NT2/D1 (cell line): ENCODE measurements around the gene PIGL.

ENCODE experiments used
- DNase-seq: peaks from one replicate; pipeline ENCODE4 v3.0.0-alpha.2; 2011; ENCODE audit warnings: low read depth, low spot score
- H3K27me3 ChIP-seq: 2 replicates; pipeline ENCODE4 v1.6.0; 2011; ENCODE audit warnings: mild to moderate bottlenecking; ENCODE audit not compliant: insufficient read length, insufficient read depth
- H3K36me3 ChIP-seq: 2 replicates; pipeline ENCODE4 v1.6.1; 2011; ENCODE audit warnings: mild to moderate bottlenecking, low read length, mixed read lengths; ENCODE audit not compliant: insufficient read depth, insufficient read length
- H3K4me1 ChIP-seq: 2 replicates; pipeline ENCODE4 v1.5.1; 2011; ENCODE audit not compliant: insufficient read depth, insufficient read length
- H3K4me3 ChIP-seq: 2 replicates; pipeline ENCODE4 v1.5.1; 2011; ENCODE audit warnings: low read depth; ENCODE audit not compliant: insufficient read length
- H3K9ac ChIP-seq: 2 replicates; pipeline ENCODE4 v1.6.0; 2011; ENCODE audit warnings: low read depth; ENCODE audit not compliant: insufficient read length
- H3K9me3 ChIP-seq: 2 replicates; pipeline ENCODE4 v1.5.1; 2011; ENCODE audit warnings: mild to moderate bottlenecking, low read length; ENCODE audit not compliant: insufficient read depth
- SUZ12 ChIP-seq: IDR thresholded peaks from 2 replicates; pipeline ENCODE4 v1.6.1; 2011; ENCODE audit not compliant: insufficient read length, insufficient read depth; ENCODE audit errors: extremely low read depth
- YY1 ChIP-seq: IDR thresholded peaks from 2 replicates; pipeline ENCODE4 v1.6.1; 2011; ENCODE audit not compliant: insufficient read length, insufficient read depth
- ZNF274 ChIP-seq: IDR thresholded peaks from 2 replicates; pipeline ENCODE4 v1.6.1; 2011; ENCODE audit warnings: mild to moderate bottlenecking, low read depth, low read length

PIGL gene

DNA sequence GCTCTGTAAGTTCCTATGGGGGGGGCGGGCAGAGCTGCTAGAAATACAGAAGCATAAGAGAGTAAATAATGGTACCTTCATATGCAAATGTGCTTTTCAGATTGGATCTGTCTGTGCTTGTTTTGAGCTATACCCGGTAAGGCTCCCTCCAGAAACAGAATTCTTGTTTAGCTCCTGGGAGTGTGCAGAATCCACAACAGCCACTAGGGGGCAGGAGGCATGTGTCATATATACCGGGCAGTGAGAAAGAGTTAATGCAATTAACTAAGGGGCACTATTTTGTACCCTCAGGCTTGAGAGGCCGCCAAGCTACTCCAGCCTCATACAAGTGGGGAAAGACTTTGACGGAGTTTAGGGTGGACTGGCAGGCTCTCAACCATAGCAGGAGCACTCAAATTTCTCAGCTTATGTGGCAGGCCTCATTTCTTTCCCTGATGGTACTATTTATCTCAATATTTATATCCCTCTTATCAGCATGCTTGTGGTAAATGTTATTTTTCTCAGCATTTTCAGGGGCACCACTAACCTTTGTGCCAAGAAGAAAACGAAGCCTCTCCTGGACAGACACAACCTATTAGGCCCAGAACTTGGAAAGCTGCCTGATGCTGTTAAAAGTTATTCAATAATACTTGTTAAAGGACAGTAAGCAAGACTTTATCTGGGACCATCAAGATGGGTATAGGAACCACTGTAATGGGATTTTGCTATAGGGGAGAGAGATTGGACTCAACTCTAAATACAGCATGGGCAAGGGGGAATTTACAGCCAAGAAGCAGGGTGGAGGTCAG is 146.9 kb downstream of the PIGL start:
- H3K9ac ChIP-seq: no peak overlapping the region
- H3K36me3 ChIP-seq: no peaks in the 10 kb centered on the region
- TF ChIP-seq YY1 (no peak), ZNF274 (no peak), SUZ12 (no peak)
- DNase-seq: peak; percentile 50
- no peak overlapping the region for H3K4me3 ChIP-seq
- no peaks in the 10 kb centered on the region for H3K27me3 ChIP-seq
- H3K4me1 ChIP-seq: peaks cover 3% of the 10 kb centered on the region
- no peaks in the 10 kb centered on the region for H3K9me3 ChIP-seq

DNA sequence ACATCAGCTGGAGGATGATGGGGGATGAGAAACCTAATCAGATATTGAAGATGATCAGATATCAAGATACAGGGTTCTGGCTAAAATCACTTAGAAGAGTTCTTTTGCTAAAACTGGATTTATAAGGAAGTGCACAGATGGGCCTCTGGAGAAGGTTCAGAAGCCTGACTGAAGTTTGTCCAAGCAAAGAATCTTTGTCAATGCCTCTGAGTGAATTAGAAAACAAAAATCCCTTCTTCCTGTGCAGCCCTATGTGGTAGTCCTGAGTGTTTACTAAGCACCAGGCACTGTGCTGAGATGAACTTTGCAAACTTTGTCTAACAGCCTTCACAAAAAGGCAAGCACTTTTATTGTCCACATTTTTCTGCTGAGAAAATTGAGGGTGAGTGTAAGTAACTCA is 147.6 kb downstream of the PIGL start:
- H3K4me3 ChIP-seq: no peak overlapping the region
- TF ChIP-seq SUZ12 (no peak), YY1 (no peak), ZNF274 (no peak)
- no peaks in the 10 kb centered on the region for H3K9me3 ChIP-seq
- H3K36me3 ChIP-seq: no peaks in the 10 kb centered on the region
- no peak for DNase-seq
- H3K9ac ChIP-seq: no peak overlapping the region
- no peaks in the 10 kb centered on the region for H3K27me3 ChIP-seq
- peaks cover 3% of the 10 kb centered on the region for H3K4me1 ChIP-seq

DNA sequence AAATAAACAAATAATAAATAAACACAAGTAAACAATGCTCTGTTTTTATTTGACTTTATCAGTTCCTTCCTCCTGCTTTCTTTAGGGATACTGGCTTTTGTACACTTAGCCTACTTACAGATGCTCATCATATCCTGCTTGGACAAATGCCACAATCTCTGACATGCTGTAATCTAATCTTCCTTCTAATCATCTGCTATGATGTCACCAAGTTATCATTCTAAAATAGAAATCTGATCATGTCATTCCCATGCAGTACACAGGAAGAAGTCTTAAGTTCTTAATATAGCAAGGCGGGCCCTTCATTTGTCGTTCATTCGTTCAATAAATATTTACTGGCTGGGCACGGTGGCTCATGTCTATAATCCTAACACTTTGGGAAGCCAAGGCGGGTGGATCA is 154.7 kb downstream of the PIGL start:
- no peaks in the 10 kb centered on the region for H3K4me1 ChIP-seq
- no peaks in the 10 kb centered on the region for H3K9me3 ChIP-seq
- DNase-seq: no peak
- no peak overlapping the region for H3K9ac ChIP-seq
- no peaks in the 10 kb centered on the region for H3K27me3 ChIP-seq
- H3K4me3 ChIP-seq: no peak overlapping the region
- H3K36me3 ChIP-seq: no peaks in the 10 kb centered on the region
- no peak for TF ChIP-seq SUZ12
- no peak for TF ChIP-seq ZNF274

DNA sequence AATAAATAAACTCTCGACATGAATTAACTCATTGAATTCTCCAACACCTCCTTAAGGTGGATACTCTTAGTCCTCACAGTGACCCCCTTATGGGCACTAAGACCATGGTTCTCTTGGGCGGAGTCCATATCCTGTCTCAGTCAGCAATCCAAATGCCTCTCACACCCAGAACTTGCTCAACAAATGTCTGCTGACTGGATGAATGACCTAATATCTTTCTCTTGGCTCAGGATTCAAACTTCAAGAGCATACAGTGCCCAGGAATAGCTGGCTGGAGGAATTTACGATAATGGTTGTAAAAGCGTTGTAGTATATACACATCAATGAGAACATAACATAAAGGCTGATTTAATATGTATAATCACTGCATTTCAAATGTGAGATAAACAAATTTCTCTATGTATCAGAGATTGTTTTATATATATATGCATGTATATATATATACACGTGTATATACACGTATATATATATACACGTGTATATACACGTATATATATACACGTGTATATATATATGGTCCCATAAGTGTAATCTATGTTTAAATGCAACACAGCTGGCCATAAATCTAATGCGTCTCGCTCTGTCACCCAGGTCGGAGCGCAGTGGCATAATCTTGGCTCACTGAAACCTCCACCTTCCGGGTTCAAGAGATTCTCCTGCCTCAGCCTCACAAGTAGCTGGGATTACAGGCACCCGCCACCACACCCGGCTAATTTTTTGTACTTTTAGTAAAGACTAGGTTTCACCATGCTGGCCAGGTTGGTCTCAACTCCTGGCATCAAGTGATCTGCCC is 157.3 kb downstream of the PIGL start:
- Histone ChIP-seq H3K27me3 (no peaks in the 10 kb centered on the region), H3K36me3 (no peaks in the 10 kb centered on the region), H3K4me3 (no peak overlapping the region), H3K9ac (no peak overlapping the region), H3K9me3 (no peaks in the 10 kb centered on the region), H3K4me1 (no peaks in the 10 kb centered on the region)
- DNase-seq: no peak
- TF ChIP-seq YY1 (no peak), SUZ12 (no peak), ZNF274 (no peak)
